ENCODE measurements around the gene NELL2. TPM values are rescaled to one million over a fixed set of nuclear protein-coding genes. Genes with fewer than 3 reads are reported as not detected.

The NELL2 gene
- total and polyA plus RNA-seq, 2 donors from 2014 or later: 0.30 to 3.3 TPM

- intact Hi-C loops (cut with DNase I): no loop called here
- no peaks in the 10 kb centered on the region for H3K4me1 ChIP-seq (ENCODE audit: control insufficient read depth in 2 of 3, insufficient read depth in 2 of 3, low read depth in 1 of 3, low read length in 3 of 3)
- no peak for FAIRE-seq
- H3K9ac ChIP-seq (ENCODE audit: low read length in 3 of 3): no peak overlapping the region
- H3K27me3 ChIP-seq (ENCODE audit: control insufficient read depth, insufficient read depth, low read length): no peaks in the 10 kb centered on the region
- no peak overlapping the region for H3K27ac ChIP-seq (ENCODE audit: low read depth in 2 of 2, low read length in 2 of 2)
- no peak overlapping the region for H3K4me3 ChIP-seq (ENCODE audit: low read length in 3 of 3)
- DNase-seq: no peak
- no peaks in the 10 kb centered on the region for H3K36me3 ChIP-seq (ENCODE audit: control insufficient read depth in 2 of 3, insufficient read depth in 3 of 3, low read length in 3 of 3)
- TF ChIP-seq CTCF (IDR thresholded peaks at IDR 0.05; ENCODE audit: borderline replicate concordance, extremely low read depth, insufficient read depth): no peak
- no peaks in the 10 kb centered on the region for H3K9me3 ChIP-seq (ENCODE audit: control insufficient read depth in 2 of 3, insufficient read depth in 1 of 3, low read length in 3 of 3)
Measured at GRCh38 chr12:44526655-44527182, 349.4 kb downstream of the NELL2 start.

- no peaks in the 10 kb centered on the region for H3K9me3 ChIP-seq (ENCODE audit: control insufficient read depth in 2 of 3, insufficient read depth in 1 of 3, low read length in 3 of 3)
- H3K27ac ChIP-seq (ENCODE audit: low read depth in 2 of 2, low read length in 2 of 2): no peak overlapping the region
- H3K4me3 ChIP-seq (ENCODE audit: low read length in 3 of 3): no peak overlapping the region
- intact Hi-C loops (cut with DNase I): no loop called here
- DNase-seq (peak in 1 of 5 donors; percentile 11), FAIRE-seq (no peak)
- TF ChIP-seq CTCF (IDR thresholded peaks at IDR 0.05; ENCODE audit: borderline replicate concordance, extremely low read depth, insufficient read depth): no peak
- no peaks in the 10 kb centered on the region for H3K27me3 ChIP-seq (ENCODE audit: control insufficient read depth, insufficient read depth, low read length)
- no peaks in the 10 kb centered on the region for H3K4me1 ChIP-seq (ENCODE audit: control insufficient read depth in 2 of 3, insufficient read depth in 2 of 3, low read depth in 1 of 3, low read length in 3 of 3)
- H3K36me3 ChIP-seq (ENCODE audit: control insufficient read depth in 2 of 3, insufficient read depth in 3 of 3, low read length in 3 of 3): no peaks in the 10 kb centered on the region
- no peak overlapping the region for H3K9ac ChIP-seq (ENCODE audit: low read length in 3 of 3)
Measured at GRCh38 chr12:44525806-44526654, 350.1 kb downstream of the NELL2 start.

- Histone ChIP-seq H3K9me3 (ENCODE audit: control insufficient read depth in 2 of 3, insufficient read depth in 1 of 3, low read length in 3 of 3) (no peaks in the 10 kb centered on the region), H3K36me3 (ENCODE audit: control insufficient read depth in 2 of 3, insufficient read depth in 3 of 3, low read length in 3 of 3) (no peaks in the 10 kb centered on the region), H3K9ac (ENCODE audit: low read length in 3 of 3) (no peak overlapping the region), H3K4me1 (ENCODE audit: control insufficient read depth in 2 of 3, insufficient read depth in 2 of 3, low read depth in 1 of 3, low read length in 3 of 3) (no peaks in the 10 kb centered on the region), H3K27ac (ENCODE audit: low read depth in 2 of 2, low read length in 2 of 2) (no peak overlapping the region), H3K27me3 (ENCODE audit: control insufficient read depth, insufficient read depth, low read length) (no peaks in the 10 kb centered on the region), H3K4me3 (ENCODE audit: low read length in 3 of 3) (no peak overlapping the region)
- TF ChIP-seq CTCF (IDR thresholded peaks at IDR 0.05; ENCODE audit: borderline replicate concordance, extremely low read depth, insufficient read depth): no peak
- FAIRE-seq (no peak), DNase-seq (no peak)
- intact Hi-C loops (cut with DNase I): no loop called here
Measured at GRCh38 chr12:44523828-44524227, 352.3 kb downstream of the NELL2 start.
